Activated CD4-positive, CD25-positive, alpha-beta regulatory T cell treated with anti-CD3 and anti-CD28 coated beads, Interleukin-2, amount 50 U/mL, for 16 hours (primary cell): Measurements from ENCODE around the gene MYL11.
"Not testable (repeated sequence)": the region's sequence is repeated elsewhere in the genome, so short reads cannot be mapped to it uniquely, and the experiment has no call there.

ENCODE experiments used
- DNase-seq: peaks from one replicate; pipeline ENCODE4 v3.0.0-alpha.2; 2020; ENCODE audit warnings: low read depth, low spot score

Gene MYL11, protein sequence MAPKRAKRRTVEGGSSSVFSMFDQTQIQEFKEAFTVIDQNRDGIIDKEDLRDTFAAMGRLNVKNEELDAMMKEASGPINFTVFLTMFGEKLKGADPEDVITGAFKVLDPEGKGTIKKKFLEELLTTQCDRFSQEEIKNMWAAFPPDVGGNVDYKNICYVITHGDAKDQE

DNA sequence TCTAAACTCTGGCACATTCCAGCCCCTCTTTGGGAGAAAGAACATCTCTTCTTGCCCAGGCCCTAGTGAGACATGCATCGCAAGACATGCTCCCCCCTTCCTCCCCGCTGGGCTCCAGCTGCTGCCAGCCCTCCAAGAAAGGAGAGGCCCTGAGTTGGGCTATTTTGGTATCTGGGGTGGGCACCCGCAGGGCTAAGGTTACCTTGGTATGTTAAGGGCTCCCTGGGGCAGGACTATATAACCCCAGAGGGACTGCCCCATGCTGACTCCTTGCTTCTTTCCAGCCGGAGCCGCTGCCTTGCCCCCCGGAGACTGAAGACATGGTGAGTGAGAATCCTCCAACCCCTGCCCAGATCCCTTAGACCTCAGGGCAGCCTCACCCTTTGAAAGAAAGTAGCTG lies at the start of gene MYL11:
Gene MYL11, plus strand, starts transcription at position 265 of the 400 bp plus-strand sequence. Its CDS starts 56 bp downstream, at position 321.
- no peak for DNase-seq

DNA sequence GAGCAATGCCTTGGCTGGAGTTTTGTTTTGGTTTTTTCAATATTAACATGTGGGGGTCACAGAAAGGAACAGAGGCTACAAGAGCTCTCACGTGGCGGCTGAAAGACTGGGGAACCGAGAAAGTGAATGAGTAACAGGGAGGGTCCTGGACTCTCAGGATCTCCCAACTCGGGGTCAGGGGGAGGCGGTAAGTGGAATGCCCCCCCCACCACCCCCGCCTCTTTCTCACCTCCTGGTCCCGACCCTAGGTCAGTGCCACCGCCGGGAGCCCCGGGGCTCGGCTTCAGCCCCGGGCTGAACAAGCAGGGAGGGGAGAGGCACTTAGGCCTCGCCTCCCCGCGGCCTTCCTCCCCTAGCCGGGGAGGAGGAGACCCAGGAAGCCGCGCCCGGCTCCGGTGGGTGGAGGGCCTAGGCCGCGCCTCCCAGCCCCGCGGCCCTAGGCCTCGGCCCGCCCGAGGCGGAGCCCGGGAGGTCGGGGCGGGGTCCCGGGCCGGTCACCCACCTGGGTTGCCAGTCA lies 40.1 kb upstream of the MYL11 start:
- peak; percentile 68 for DNase-seq

DNA sequence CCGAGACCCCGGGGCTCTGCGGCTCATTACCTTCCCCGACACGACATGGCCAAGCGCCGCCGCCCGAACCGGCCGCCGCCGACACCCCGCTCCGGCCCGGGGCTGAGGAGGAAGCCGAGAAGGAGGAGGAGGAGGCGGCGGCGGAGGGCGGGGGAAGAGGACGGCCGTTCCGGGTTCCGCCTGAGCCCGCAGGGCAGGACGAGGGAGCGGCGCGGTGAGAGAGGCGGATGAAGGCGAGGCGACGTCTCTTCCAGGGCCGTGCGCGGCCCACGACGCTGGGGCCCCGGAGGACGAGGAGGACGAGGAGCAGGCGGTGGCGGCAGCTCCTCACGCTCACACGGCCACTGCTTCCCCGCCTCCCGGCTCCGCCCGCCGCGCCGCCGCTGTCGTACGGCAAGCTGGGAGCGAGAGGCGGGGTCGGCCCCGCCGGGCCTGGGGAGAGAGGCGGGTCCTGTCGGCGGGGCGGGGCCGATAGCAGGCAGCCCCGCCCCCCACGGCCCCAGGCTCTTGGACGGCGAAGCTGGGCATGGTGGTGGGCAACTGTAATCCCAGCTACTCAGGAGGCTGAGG lies 39.5 kb upstream of the MYL11 start:
- DNase-seq: peak; percentile 68

DNA sequence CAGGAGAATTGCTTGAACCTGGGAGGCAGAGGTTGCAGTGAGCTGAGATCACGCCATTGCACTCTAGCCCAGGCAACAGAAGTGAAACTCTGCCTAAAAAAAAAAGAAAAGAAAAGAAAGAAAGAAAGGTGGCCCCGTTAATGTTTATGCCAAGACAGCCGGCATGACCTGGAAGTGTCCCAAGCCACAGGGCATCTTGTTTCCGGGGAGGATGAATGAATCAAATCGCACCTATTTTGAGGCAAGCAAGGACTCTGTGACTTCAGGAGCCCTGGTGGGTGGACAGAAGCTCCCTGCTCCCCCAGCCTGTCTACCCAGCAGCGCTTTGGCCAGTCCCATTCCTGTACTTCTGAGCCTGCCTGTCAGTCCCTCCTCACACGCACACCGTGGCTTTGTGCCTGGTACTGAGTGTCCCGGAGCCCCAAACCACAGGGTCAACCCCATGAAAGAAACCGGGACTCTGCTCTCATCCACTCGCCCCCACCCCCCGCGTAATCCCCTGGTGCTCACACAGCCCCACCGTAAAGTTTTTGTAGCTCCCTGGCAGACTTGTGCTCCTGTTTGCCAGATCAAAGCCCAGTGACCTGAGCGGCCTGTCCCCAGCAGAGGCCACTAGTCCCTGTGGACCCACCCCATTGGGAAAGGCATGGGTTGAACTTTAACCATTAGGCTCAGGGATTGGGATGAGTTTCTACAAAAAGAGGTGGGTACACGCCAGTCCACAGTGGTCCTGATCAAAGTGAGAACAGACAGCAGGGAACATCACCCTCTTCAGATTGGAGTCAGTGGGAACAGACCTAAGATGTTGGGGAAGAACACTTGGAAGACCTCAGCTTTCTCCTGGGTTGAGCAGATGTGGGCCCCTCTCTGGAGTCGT lies 38.8 kb upstream of the MYL11 start:
- DNase-seq: no peak

DNA sequence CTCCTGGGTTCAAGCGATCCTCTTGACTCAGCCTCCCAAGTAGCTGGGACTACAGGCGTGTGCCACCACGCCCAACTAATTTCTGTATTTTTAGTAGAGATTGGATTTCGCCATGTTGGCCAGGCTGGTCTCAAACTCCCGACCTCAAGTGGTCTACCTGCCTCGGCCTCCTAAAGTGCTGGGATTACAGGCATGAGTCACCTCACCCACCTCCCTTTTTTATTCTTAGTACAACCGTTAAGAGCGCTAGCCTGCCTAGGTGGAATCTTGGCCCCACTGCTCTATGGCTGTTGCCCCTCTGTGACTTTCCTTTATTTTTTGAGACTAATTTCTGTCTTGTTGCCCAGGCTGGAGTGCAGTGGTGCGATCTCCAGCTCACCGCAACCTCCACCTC lies 36.6 kb upstream of the MYL11 start:
- not testable (repeated sequence) for DNase-seq

DNA sequence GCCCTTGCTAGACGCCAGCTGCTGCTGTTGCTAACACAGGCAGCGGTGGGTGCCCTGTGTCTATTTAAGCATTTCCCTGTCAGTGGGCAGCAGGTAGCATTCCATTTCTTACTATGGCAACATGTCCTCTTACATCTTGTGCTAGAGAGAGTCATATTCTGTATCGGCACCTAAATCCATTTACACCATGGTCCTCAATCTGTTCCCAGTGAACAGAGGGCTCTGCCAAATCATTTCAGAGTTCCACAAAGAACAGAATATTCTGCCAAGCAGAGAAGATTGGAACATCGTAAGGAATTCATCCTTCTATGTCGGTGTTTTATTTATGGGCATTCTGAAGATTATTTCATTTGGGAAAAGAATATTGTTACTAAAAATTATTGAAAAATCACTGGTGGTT lies 35.9 kb upstream of the MYL11 start:
- not testable (repeated sequence) for DNase-seq

DNA sequence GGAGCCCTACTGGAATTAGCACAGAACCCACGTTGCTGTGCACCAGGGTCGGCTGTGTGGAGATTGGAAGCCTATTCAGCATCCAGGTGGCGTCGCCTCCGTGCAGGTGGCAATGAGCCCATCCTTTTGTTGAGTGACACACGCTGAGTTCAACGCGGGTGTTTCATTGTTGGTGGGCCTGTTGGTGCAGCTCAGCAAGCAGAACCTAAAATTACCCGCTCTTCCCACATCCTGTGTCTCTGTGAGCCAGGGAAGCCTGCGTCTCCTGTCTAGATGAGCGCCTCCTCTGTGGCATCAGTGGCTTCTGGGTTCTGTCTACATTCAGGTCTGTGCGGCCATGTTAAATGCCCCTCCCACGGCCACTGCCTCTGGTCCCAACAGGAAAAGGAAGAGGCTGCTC lies 34.0 kb upstream of the MYL11 start:
- DNase-seq: no peak

DNA sequence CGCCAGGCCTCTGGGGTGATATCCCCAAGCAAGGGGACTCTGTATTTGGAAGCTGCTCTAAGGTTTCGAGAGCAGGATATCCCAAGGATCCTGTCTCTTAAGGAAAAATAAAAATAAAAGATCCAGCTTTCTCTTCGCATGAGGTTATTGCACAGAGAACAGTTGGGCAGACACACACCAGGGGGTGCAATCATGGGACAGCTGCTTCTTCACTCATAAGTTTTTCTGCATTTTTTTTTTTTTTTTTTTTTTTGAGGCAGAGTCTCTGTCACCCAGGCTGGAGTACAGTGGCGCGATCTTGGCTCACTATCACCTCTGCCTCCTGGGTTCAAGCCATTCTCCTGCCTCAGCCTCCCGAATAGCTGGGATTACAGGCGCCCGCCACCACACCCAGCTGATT lies 32.6 kb upstream of the MYL11 start:
- not testable (repeated sequence) for DNase-seq

DNA sequence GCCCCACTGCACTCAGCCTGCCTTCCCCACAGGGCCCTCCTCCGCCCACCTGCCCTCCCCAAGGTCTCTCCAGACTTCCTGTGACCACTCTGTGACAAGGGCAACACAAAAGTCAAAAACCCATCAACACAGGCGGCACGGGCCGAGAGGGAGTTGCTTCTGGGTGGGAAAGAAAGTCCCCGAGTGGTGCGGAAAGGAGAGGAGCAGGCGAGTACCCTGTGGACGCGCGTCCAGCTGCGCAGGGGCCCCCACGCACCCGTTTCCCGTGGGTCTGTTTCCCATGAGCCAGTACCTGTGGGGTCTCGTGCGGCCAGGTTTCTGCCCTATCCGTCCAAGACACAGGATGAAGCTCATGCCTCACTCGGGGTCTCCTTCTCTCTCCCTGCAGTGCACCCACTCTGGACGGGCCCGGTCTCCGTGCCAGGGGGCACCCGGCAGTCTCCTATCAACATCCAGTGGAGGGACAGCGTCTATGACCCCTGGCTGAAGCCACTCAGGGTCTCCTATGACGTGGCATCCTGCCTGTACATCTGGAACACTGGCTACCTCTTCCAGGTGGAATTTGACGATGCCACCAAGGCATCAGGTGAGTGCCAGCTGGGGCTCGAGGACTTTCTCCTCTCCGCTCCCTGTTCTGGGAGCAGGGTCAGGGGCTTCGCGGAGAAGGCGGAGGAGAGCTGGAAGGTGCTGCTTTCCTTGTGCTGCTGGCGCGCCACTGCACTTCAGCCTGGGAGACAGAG lies 31.7 kb upstream of the MYL11 start:
- DNase-seq: no peak

DNA sequence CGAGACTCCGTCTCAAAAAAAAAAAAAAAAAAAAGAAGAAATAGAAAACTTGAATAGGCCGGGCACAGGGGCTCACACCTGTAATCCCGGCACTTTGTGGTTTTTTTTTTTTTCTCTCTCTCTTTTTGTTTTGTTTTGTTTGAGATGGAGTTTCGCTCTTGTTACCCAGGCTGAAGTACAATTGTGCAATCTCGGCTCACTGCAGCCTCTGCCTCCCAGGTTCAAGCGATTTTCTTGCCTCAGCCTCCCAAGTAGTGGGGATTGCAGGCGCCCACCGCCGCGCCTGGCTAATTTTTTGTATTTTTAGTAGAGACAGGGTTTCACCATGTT lies 31.1 kb upstream of the MYL11 start:
- DNase-seq: not testable (repeated sequence)

DNA sequence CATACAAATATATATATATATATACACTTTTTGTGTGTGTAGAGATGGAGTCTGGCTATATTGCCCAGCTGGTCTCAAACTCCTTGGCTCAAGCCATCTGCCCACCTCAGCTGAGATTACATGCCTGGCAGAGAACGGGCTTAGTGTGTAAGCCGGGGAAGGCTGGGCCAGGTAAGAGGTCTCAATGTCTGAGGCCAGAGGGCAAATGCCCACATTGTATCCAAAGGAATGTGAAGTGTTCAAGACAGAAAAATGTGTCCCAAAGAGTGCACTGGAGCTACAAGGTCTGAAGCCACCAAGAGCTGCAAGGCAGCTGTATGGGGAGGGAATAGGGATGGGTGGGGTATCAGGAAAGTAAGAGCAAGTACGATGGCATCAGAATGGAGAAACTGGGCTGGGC lies 28.3 kb upstream of the MYL11 start:
- no peak for DNase-seq

DNA sequence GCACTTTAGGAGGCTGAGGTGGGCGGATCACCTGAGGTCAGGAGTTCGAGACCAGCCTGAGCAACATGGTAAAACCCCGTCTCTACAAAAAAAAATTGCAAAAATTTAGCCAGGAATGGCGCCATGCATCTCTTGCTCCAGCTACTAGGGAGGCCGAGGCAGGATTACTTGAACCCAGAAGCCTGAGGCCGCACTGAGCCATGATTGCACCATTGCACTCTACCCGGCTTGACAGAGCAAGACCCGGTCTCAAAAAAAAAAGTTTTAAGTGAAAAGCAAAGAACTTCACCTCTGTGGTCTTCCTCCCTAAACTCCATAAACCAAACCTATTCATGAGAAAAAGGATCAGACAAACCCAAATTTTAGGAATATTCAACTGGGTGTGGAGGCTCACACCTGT lies 26.5 kb upstream of the MYL11 start:
- no peak for DNase-seq

DNA sequence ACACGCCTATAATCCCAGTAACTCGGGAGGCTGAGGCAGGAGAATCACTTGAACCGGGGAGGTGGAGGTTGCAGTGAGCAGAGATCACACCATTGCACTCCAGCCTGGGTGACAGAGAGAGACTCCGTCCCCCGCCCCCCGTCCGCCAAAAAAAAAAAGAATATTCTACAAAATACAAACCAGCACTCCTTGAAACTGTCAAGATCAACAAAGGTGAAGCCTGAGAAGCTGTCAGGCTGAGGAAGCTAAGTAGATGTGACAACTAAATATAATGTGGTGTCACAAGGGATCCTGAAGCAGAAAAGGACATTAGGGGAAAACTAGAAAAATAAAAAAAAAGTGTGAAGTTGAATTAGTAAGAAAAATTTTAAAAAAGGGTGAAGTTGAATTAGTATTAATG lies 25.7 kb upstream of the MYL11 start:
- no peak for DNase-seq

DNA sequence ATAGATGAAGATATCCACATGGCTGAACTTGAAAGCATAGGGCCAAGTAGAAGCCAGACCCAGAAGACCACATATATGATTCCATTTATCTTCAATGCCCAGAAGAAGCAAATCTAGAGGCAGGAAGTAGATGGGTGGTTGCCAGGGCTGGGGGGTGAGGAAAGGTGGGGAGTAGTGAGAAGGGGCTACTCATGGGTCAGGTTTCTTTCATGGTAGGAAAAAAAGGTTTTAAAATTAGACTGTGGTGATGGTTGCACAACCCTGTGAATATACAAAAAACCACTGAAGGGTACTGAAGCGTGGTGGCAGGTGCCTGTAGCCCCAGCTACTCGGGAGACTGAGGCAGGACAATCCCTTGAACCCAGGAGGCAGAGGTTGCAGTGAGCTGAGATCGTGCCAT lies 24.9 kb upstream of the MYL11 start:
- no peak for DNase-seq

DNA sequence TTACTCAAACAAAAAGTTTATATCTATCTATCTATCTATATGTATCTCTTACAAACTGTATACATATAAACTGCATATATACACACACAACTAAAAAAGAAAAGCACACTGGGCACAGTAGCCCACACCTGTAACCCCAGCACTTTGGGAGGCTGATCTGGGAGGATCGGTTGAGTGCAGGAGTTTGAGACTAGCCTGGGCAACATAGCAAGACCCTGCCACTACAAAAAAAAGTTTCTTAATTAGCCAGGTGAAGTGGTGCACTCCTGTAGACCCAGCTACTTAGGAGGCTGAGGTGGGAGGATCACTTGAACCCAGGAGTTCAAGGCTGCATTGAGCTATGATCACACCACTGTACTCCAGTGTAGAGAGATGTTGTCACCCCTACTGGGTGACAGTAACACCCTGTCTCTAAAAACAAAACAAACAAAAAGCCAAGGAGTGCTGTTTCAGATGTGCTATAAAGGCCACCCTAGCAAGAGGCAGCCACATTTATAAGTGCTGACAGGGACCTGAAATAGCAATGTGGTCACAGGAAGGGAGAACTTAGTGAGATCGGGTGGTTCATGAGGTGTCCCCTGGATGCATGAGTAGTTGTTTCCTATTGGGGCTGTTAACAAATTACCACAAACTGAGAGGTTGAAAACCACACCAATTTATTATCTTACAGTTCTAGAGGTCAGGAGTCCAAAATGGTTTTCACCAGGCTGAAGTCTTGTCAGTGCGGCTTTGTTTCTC lies 24.3 kb upstream of the MYL11 start:
- no peak for DNase-seq

DNA sequence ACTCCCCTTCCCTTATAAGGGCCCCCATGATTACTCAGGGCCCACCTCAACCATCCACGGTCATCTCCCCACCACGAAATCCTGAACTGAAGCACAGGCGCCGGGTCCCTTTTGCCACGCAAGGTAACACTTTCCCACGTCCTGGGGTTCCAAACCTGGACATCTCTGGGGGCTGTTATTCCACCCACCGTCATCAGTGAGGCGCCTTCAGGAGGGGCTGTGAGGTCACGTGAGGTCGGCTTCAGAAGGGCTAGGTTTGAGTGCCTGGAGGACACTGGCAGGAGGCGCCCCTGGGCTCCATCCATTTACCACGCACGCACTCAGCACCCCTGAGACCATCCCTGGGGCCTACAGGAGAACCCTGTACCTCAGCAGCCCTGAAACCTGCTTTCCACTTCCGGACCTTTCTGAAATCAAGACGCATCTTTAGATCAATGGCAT lies 23.6 kb upstream of the MYL11 start:
- DNase-seq: no peak

DNA sequence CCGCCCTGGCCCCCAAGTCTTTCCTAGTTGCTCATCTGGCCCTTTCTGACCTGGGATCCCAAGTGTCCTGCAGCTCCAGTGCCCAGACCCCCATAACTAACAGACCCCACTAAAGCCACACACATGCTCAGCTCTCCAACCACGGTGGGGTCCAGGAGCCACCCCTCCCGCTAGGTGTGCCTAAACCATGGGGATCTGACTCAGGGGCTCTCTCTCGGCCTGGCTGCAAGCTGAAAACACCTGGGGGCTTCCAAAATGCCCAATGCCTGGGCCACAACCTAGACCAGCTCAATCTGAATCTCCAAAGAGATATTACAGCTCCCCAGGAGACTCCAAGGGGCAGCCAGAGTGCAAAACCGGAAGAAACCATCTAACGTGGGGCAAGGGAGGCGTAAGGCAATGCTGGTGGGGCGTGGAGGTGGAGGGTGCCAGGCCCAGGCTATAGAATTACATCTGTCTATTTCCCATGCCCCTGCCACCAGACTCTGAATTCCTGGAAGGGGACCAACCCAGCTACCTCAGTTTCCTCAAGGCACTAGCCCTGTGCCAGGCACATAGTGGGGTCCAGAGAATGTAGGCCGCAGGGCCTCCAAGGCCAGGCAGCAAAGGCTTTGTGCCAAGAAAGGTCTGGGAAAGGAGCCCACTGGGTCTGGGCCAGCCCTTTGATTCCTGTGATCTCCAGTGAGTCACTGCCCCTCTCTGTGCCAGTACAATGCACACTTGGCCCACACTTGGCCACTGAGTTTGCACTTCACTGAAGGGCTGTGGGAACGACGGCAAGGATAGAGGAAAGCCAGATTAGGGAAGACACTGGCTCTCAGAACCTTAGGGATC lies 22.8 kb upstream of the MYL11 start:
- no peak for DNase-seq

DNA sequence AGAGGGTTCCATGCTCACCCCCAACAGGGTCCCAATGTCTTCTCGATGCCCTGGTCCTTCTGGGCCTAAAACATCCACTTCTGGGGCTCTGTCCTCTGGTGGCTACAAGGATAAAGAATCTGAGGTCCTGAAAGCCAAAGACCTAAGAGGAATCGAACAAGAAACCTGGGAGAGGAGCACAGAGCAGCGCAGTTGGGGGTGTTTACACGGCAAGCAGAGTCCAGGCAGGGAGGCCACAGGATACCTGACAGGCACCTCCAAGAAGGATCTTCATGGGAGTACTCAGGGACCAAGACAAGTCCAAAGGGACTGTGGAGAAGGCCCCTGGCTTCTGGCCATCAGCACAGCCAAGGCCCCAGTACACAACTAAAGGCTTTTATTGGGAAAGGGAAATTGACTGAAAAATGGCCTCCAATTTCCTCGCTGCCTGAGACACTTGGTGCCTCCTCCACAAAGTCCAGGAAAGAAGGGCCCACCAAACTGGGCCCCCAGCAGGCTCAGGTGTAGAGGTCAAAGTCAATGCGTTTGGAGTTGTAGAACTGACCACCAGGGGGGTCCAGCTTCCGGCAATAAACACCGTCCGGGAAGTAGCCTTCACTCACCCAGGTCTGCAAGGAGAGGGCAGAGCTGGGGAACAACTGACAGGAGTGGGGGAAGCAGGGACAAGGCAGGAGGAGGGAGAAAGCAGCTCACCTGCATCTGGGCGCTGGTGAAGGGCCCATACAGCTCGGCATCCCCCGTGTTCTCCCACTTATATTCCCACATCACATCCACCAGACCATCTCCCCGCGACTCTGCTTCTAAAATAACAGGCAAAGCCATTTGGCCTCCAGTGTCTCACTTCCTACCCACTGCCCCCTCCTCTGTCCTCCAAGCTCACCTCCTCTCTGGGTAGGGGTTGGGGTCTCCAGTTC lies 21.9 kb upstream of the MYL11 start:
- no peak for DNase-seq

DNA sequence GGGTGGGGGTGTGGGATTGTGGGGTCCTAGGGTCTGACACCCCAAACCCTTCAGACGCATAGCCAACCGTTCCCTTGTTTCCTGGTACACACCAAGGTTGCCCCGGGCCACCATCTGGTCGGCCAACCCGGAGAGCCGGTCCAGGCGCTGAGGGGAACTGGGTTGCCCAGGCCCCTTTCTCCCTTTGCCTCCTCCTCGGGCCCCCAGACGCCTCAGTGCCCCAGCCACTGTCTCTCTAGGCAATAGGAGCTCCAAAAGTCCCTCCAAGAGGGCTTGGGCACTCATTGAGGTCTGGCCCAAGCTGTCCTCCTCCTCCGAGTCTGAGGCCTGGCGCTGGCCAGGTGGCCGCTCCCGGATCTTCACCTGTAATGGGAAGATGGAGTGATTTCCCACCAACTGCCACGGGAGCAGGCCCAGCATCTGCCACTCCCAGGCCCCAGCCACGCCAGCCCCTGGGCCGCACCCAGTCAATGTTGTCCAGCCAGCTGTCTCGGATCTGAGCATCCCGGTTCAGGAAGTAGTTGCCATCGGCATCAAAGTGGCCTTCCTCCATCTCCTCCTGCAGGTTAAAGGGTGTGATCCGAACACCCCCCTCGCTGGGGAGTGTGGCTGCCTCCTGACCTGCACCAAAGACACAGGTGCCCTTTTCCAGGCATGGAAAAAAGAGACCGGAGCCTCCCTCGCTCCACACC lies 21.0 kb upstream of the MYL11 start:
- no peak for DNase-seq
